Neuronal stem cell (in vitro differentiated cells): ENCODE measurements around the gene TIAL1.
A peak's percentile ranks its signal among the peaks of the same experiment; 100 is the strongest.

Experiments
- DNase-seq: peaks from one replicate; pipeline ENCODE4 v3.0.0-alpha.2; 2013; ENCODE audit warnings: low spot score
- H2AFZ ChIP-seq: one replicate; pipeline ENCODE4 v1.6.1; 2013; ENCODE audit warnings: mild to moderate bottlenecking, low read length, inconsistent platforms
- H2AK5ac ChIP-seq: 2 replicates; pipeline ENCODE4 v1.6.1; 2013; ENCODE audit warnings: low read depth, mild to moderate bottlenecking, inconsistent platforms, low read length, moderate library complexity, mixed read lengths
- H2BK120ac ChIP-seq: 2 replicates; pipeline ENCODE4 v1.6.1; 2013; ENCODE audit warnings: low read depth, mild to moderate bottlenecking, inconsistent platforms, low read length, moderate library complexity, mixed read lengths
- H2BK12ac ChIP-seq: one replicate; pipeline ENCODE4 v1.6.1; 2013; ENCODE audit warnings: low read length, inconsistent platforms
- H2BK15ac ChIP-seq: 2 replicates; pipeline ENCODE4 v1.6.1; 2013; ENCODE audit warnings: mild to moderate bottlenecking, low read length, inconsistent platforms, mixed read lengths
- H2BK5ac ChIP-seq: one replicate; pipeline ENCODE4 v1.6.1; 2013; ENCODE audit warnings: inconsistent platforms, mild to moderate bottlenecking, low read length, moderate library complexity
- H3K14ac ChIP-seq: one replicate; pipeline ENCODE4 v1.6.1; 2013; ENCODE audit warnings: low read length, inconsistent platforms
- H3K18ac ChIP-seq: 2 replicates; pipeline ENCODE4 v1.6.1; 2013; ENCODE audit warnings: low read length, inconsistent platforms
- H3K23ac ChIP-seq: 2 replicates; pipeline ENCODE4 v1.6.1; 2013; ENCODE audit warnings: low read depth, mild to moderate bottlenecking, mixed read lengths, low read length, inconsistent platforms; ENCODE audit not compliant: poor library complexity
- H3K27ac ChIP-seq: replicated peaks from 3 replicates; pipeline ENCODE4 v1.5.1; 2013; ENCODE audit warnings: low read length, inconsistent platforms
- H3K27me3 ChIP-seq, 3 experiments: 2 replicates each; pipeline ENCODE4 v1.6.1; 2013; ENCODE audit warnings: low read length in 3 of 3, mild to moderate bottlenecking in 2 of 3, inconsistent platforms in 1 of 3, low read depth in 1 of 3, mixed read lengths in 1 of 3, moderate library complexity in 1 of 3; ENCODE audit not compliant: control insufficient read depth in 3 of 3, insufficient read depth in 3 of 3
- H3K36me3 ChIP-seq, 2 donors: replicated peaks in 1 of 2; 2 replicates each; pipeline ENCODE4 v1.6.1; 2013; ENCODE audit warnings: low read length in 2 of 2; ENCODE audit not compliant: control insufficient read depth in 2 of 2, insufficient read depth in 2 of 2
- H3K4ac ChIP-seq: 2 replicates; pipeline ENCODE4 v1.6.1; 2013; ENCODE audit warnings: inconsistent platforms, mild to moderate bottlenecking, low read length, moderate library complexity
- H3K4me1 ChIP-seq, 2 donors: 1 replicate in 1 of 2; 2 replicates in 1 of 2; pipeline ENCODE4 v1.6.1; 2013; ENCODE audit warnings: low read length in 2 of 2, low read depth in 1 of 2; ENCODE audit not compliant: control insufficient read depth in 2 of 2, insufficient read depth in 1 of 2
- H3K4me2 ChIP-seq: one replicate; pipeline ENCODE4 v1.6.1; 2013; ENCODE audit warnings: mild to moderate bottlenecking, low read length, inconsistent platforms; ENCODE audit not compliant: insufficient read depth, poor library complexity, severe bottlenecking
- H3K4me3 ChIP-seq, 2 donors: 2 replicates each; pipeline ENCODE4 v1.5.1; 2013; ENCODE audit warnings: low read length in 2 of 2, mild to moderate bottlenecking in 2 of 2, inconsistent platforms in 1 of 2, moderate library complexity in 1 of 2
- H3K79me1 ChIP-seq: one replicate; pipeline ENCODE4 v1.6.1; 2013; ENCODE audit warnings: low read depth, mild to moderate bottlenecking, inconsistent platforms, low read length, moderate library complexity
- H3K9ac ChIP-seq: one replicate; pipeline ENCODE4 v1.6.1; 2013; ENCODE audit warnings: mild to moderate bottlenecking, low read depth, low read length, inconsistent platforms; ENCODE audit not compliant: poor library complexity
- H3K9me3 ChIP-seq, 2 donors: replicated peaks in 1 of 2; 2 replicates each; pipeline versions ENCODE3 to v1.6.1; 2013; ENCODE audit warnings: low read length in 2 of 2, mild to moderate bottlenecking in 2 of 2, inconsistent platforms in 1 of 2, low read depth in 1 of 2, mixed read lengths in 1 of 2, moderate library complexity in 1 of 2; ENCODE audit not compliant: control insufficient read depth in 2 of 2, insufficient read depth in 1 of 2
- H4K8ac ChIP-seq: one replicate; pipeline ENCODE4 v1.6.1; 2013; ENCODE audit warnings: low read depth, mild to moderate bottlenecking, inconsistent platforms, low read length, moderate library complexity
- H4K91ac ChIP-seq: one replicate; pipeline ENCODE4 v1.6.1; 2013; ENCODE audit warnings: low read length, low read depth, mild to moderate bottlenecking, inconsistent platforms; ENCODE audit not compliant: poor library complexity
- WGBS, 2 donors: extraction: QIAGEN DNeasy Blood & Tissue Kit; methylation state at CpG; one replicate each; pipeline ENCODE4 v1.1.7; 2013; ENCODE audit warnings: missing lambda C conversion rate in 2 of 2, mixed read lengths in 1 of 2; ENCODE audit not compliant: insufficient read length in 2 of 2, insufficient replicate concordance in 1 of 2; ENCODE audit errors: extremely low coverage in 2 of 2; 5-methylcytosine and 5-hydroxymethylcytosine counted together

TIAL1 gene

DNA sequence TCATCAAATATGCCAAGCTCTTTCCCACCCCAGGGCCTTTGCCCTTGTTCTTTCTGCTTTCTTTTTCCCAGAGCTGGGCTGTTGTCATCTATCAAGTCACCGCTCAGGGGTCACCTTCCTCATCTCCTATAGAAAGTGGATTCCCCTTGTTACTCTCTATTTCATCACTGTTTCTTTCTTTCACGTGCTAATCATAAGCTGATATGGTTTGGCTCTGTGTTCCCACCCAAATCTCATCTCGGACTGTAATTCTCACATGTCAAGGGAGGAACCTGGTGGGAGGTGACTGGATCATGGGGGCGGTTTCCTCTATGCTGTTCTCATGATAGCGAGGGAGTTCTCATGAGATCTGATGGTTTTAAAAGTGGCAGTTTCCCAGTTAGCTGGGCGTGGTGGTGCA lies 17.0 kb upstream of the TIAL1 start:
- peaks cover 2 to 5% of the 10 kb centered on the region in 2 donors for H3K9me3 ChIP-seq
- DNase-seq: no peak
- H3K23ac ChIP-seq: no peak overlapping the region
- H2BK120ac ChIP-seq: no peak overlapping the region
- H3K4me1 ChIP-seq: no peaks in the 10 kb centered on the region
- no peaks in the 10 kb centered on the region for H3K36me3 ChIP-seq
- no peak overlapping the region for H4K91ac ChIP-seq
- H3K79me1 ChIP-seq: peaks cover 2% of the 10 kb centered on the region
- no peak overlapping the region for H2BK12ac ChIP-seq
- no peak overlapping the region for H3K4me2 ChIP-seq
- no peak overlapping the region for H2BK15ac ChIP-seq
- no peak overlapping the region for H3K9ac ChIP-seq
- H3K14ac ChIP-seq: no peak overlapping the region
- H3K18ac ChIP-seq: no peak overlapping the region
- H3K4me3 ChIP-seq: no peak overlapping the region
- no CpG with 5 or more reads among the region's 6 CpGs for WGBS, 2 donors
- peaks cover 0 to 4% (median 0%) of the 10 kb centered on the region in 3 experiments for H3K27me3 ChIP-seq
- no peak overlapping the region for H3K27ac ChIP-seq
- H2AK5ac ChIP-seq: no peak overlapping the region
- H4K8ac ChIP-seq: no peak overlapping the region
- H2BK5ac ChIP-seq: no peak overlapping the region
- H2AFZ ChIP-seq: no peak overlapping the region
- H3K4ac ChIP-seq: no peak overlapping the region

DNA sequence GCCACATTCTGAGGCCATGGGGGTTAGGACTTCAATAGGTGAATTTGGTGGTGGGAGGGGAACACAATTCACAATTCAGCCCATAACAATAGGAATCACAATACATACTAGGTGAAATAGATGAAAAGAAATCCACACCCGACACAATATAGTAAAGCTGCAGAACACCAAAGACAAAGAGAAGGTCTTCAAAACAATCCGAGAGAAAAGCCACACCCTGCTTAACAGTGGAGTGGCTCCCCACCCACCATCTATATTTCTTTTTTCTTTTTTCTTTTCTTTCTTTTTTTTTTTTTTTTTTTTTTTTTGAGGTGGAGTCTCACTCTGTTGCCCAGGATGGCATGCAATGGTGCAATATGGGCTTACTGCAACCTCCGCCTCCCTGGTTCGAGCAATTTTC lies 14.7 kb upstream of the TIAL1 start:
- Histone ChIP-seq H3K23ac (no peak overlapping the region), H3K9me3 (peaks cover 2 to 5% of the 10 kb centered on the region in 2 donors), H4K8ac (no peak overlapping the region), H3K4me2 (no peak overlapping the region), H3K4me1 (no peaks in the 10 kb centered on the region), H2AFZ (no peak overlapping the region), H2BK15ac (no peak overlapping the region), H3K36me3 (no peaks in the 10 kb centered on the region), H3K27ac (no peak overlapping the region), H3K27me3 (peaks cover 0 to 5% (median 0%) of the 10 kb centered on the region in 3 experiments), H3K14ac (no peak overlapping the region), H3K4me3 (no peak overlapping the region), H2BK12ac (no peak overlapping the region), H4K91ac (no peak overlapping the region), H3K18ac (no peak overlapping the region), H3K9ac (no peak overlapping the region), H3K4ac (no peak overlapping the region), H2BK5ac (no peak overlapping the region), H3K79me1 (no peaks in the 10 kb centered on the region), H2AK5ac (no peak overlapping the region), H2BK120ac (no peak overlapping the region)
- DNase-seq: no peak
- WGBS, 2 donors: no CpG with 5 or more reads among the region's 4 CpGs

DNA sequence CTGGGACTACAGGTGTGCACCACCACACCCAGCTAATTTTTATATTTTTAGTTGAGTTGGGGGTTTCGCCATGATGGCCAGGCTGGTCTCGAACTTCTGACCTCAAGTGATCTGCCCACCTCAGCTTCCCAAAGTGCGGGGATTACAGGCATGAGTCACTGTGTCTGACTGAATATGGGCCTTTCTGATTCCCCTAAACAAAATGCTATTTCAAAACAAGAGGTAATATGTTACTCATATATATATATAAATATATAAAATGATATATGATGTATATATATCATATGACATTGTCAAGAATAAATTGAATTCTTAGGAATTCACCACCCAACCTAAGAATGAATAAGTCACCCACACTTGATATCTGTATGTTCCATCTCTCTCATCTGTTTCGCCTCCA lies 12.8 kb upstream of the TIAL1 start:
- no peaks in the 10 kb centered on the region for H3K36me3 ChIP-seq
- H3K4me2 ChIP-seq: no peak overlapping the region
- no peak overlapping the region for H4K8ac ChIP-seq
- peaks cover 2 to 5% of the 10 kb centered on the region in 2 donors for H3K9me3 ChIP-seq
- H3K14ac ChIP-seq: no peak overlapping the region
- H4K91ac ChIP-seq: no peak overlapping the region
- no peak for DNase-seq
- H2BK120ac ChIP-seq: no peak overlapping the region
- no peak overlapping the region for H3K18ac ChIP-seq
- H3K27ac ChIP-seq: no peak overlapping the region
- no peak overlapping the region for H2AK5ac ChIP-seq
- no peak overlapping the region for H3K4ac ChIP-seq
- no peak overlapping the region for H3K23ac ChIP-seq
- WGBS, 2 donors: no CpG with 5 or more reads among the region's 4 CpGs
- H3K4me3 ChIP-seq: no peak overlapping the region
- H2BK5ac ChIP-seq: no peak overlapping the region
- H2BK12ac ChIP-seq: no peak overlapping the region
- H3K79me1 ChIP-seq: no peaks in the 10 kb centered on the region
- no peaks in the 10 kb centered on the region for H3K4me1 ChIP-seq
- H2BK15ac ChIP-seq: no peak overlapping the region
- no peak overlapping the region for H2AFZ ChIP-seq
- H3K27me3 ChIP-seq: peaks cover 0 to 10% (median 0%) of the 10 kb centered on the region in 3 experiments
- no peak overlapping the region for H3K9ac ChIP-seq

DNA sequence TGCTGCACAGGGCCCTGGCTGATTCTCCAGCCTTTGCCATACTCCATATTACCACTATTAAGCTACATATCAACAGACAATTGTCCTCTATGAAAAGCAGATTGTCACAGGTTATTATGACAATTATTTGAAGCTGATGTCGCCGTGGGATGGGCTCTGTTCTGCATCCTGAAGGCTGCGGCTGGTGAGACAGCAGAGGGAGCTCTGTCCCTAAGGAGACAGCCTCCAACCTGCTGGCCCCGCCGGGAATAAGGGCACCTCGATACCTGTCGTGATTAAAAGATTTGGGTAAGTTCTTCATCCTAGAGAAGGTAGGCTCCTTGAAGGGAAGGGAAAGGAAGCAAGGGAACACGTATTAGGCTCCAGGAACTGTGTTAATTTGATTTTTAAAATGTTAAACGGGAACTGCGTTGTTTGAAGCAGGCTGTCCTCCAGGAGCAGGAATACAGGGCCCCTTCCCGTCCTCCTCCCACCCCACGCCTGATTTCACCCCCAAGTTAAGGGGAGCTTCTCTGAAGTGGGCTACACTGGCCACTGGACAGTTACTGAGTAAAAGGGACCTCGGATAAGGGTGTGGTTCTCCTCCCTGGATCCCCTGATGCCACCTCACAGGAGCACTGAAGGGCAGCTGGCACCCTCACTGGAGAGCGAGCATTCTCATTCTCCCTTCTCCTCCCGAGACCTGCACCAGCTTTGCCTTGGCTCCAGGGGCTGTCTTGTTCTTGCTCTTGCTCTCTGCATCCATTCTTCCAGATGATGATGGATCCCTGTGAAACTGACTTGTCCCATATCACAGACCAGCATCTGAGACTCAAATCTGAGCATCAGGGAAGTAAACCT lies 11.8 kb upstream of the TIAL1 start:
- Histone ChIP-seq H3K23ac (no peak overlapping the region), H2AFZ (peak overlapping the region; percentile 87), H3K36me3 (no peaks in the 10 kb centered on the region), H2BK120ac (no peak overlapping the region), H3K4me3 (peak overlapping the region in 1 of 2 donors; percentile 23), H3K79me1 (no peaks in the 10 kb centered on the region), H2AK5ac (no peak overlapping the region), H3K9ac (no peak overlapping the region), H2BK12ac (no peak overlapping the region), H2BK5ac (no peak overlapping the region), H3K4me2 (no peak overlapping the region), H3K14ac (no peak overlapping the region), H4K8ac (no peak overlapping the region), H2BK15ac (no peak overlapping the region), H4K91ac (no peak overlapping the region), H3K27me3 (peaks cover 0 to 10% (median 0%) of the 10 kb centered on the region in 3 experiments), H3K4me1 (no peaks in the 10 kb centered on the region), H3K9me3 (peaks cover 2 to 5% of the 10 kb centered on the region in 2 donors), H3K18ac (no peak overlapping the region), H3K4ac (no peak overlapping the region), H3K27ac (no peak overlapping the region)
- no CpG with 5 or more reads among the region's 15 CpGs for WGBS, 2 donors
- no peak for DNase-seq
